ENCODE data around the gene MYO5A.
"Not testable (repeated sequence)": the region's sequence is repeated elsewhere in the genome, so short reads cannot be mapped to it uniquely, and the experiment has no call there.

The MYO5A gene

DNA sequence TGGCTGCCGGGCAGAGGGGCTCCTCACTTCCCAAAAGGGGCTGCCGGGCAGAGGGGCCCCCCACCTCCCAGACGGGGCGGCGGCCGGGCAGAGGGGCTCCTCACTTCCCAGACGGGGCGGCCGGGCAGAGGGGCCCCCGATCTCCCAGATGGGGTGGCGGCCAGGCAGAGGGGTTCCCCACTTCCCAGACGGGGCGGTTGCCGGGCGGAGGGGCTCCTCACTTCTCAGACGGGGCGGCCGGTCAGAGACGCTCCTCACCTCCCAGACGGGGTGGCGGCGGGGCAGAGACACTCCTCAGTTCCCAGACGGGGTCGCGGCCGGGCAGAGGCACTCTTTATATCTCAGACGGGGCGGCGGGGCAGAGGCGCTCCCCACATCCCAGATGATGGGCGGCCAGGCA is 69.0 kb downstream of the MYO5A start:
- not testable (repeated sequence) for DNase-seq

DNA sequence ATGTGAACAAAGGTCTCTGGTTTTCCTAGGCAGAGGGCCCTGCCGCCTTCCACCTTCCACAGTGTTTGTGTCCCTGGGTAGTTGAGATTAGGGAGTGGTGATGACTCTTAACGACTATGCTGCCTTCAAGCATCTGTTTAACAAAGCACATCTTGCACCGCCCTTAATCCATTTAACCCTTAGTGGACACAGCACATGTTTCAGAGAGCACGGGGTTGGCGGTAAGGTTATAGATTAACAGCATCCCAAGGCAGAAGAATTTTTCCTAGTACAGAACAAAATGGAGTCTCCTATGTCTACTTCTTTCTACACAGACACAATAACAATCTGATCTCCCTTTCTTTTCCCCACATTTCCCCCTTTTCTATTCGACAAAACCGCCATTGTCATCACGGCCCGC is 69.4 kb downstream of the MYO5A start:
- not testable (repeated sequence) for DNase-seq

DNA sequence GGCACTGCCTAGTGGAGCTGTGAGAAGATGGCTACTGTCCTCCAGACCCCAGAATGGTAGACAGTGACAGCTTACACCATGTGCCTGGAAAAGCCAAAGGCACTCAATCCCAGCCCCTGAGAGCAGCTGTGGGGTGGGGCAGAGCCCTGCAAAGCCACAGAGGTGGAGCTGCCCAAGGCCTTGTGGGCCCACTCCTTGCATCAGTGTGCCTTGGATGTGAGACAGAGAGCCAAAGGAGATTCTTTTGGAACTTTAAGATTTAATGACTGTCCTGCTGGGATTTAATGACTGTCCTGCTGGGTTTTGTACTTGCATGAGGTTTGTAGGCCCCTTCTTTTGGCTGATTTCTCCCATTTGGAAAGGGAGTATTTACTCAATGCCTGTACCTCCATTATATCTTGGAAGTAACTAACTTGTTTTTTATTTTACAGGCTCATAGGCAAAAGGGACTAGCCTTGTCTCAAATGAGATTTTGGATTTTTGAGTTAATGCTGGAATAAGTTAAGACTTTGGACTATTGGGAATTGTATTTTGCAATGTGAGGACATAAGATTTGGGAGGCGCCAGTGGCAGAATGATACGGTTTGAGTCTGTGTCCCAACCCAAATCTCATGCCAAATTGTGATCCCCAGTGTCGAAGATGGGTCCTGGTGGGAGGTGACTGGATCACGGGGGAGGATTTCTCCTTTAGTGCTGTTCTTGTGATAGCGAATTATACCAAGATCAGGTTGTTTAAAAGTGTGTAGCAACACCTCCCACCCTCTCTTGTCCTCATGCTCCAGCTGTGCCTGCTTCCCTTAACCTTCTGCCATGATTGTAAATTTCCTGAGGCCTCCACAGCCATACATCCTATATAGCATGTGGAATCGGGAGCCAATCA is 80.4 kb downstream of the MYO5A start:
- DNase-seq = no peak

DNA sequence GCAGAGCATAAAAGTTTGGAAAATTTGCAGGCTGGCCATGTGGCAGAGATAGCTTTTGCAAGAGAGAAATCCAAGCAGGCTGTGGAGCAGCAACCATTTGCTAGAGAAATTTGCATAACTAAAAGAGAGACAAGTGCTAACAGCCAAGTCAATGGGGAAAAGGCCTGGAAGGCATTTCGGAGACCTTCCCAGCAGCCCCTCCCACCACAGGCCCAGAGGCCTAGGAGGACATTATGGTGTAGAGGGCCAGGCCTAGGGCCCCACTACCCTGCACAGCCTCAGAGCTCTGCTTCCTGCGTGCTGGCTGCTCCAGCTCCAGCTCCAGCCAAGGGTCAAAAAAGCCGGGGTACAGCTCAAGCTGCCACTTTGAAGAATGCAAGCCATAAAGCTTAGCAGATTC is 82.7 kb downstream of the MYO5A start:
- DNase-seq = no peak

DNA sequence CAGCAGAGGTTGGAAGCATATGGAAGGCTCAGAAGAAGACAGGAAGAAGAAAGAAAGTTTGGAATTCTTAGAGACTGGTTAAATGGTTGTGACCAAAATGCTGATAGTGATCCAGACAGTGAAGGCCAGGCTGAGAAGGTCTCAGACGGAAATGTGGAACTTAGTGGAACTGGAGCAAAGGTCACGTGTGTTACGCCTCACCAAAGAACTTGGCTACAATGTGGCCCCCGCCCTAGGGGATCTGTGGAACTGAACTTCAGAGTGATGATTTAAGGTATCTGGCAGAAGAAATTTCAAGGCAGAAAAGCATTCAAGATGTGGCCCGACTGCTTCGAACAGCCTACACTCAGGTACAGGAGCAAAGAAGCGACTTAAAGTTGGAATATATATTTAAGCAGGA is 83.1 kb downstream of the MYO5A start:
- no peak for DNase-seq

DNA sequence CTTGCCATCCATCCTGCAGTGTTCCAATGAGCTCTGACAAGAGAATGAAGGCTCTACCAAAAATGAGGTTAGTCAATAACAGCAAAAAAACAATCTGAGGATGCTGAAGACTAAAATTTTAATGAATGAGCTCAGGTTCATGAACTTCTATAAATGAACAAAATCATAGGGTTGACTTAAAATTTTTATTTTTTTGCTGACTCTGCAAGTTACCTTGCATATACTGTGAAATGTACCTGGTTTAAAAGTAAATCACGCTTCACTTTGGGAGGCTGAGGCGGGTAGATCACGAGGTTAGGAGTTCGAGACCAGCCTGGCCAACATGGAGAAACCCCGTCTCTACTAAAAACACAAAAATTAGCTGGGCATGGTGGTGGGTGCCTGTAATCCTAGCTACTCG is 85.5 kb downstream of the MYO5A start:
- DNase-seq = not testable (repeated sequence)

DNA sequence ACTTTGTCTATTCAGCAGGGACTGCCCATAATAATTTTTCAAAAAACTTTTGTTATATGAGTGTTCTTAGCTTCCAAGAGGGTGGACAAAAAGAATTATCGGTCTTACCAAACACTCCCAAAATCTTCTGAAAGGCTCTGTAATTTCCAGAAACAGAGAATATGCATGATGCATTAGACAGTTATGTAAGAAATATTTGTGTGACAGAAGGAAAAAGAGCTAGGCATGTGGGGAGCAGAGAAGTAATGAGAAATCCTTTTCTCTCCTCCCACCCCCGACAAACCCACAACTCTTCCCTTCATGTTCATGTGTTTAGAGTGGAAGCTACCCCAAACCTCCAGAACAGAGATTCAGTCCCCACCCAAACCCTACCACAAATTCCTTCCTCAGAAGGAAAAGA is 86.8 kb downstream of the MYO5A start:
- no peak for DNase-seq

DNA sequence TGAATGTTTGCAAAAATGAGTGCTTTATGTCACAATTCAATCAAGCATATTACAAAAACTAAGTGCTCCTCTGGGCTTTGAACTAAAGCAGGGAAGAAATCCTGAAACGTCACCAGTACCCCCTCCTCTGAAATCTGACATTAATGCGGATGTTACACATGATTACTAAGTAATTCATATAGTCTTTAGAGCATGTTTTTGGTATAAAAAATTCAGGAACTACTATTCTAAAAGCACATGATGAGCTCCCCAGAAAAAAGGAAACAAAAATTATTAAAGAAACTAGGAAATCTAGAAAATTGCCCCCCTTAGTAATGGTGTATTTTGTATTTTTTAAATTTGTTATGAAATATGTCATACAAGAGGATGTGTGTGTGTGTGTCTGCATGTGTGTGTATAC is 87.7 kb downstream of the MYO5A start:
- no peak for DNase-seq

DNA sequence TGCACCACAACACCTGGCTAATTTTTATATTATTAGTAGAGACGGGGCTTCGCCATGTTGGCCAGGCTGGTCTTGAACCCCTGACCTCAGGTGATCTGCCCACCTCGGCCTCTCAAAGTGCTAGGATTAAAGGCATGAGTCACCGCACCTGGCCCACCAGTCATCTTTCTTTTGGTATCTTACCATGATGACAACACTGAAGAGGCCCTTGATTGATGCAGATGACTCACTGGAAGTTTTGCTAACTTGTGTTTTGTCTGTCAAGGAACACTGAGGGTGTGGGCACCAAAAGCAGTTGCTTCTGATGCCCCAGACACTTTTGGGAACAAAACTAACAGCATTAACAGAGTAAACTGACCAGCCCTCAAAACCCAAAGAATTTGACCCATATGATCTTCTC is 88.3 kb downstream of the MYO5A start:
- peak; percentile 62 for DNase-seq

DNA sequence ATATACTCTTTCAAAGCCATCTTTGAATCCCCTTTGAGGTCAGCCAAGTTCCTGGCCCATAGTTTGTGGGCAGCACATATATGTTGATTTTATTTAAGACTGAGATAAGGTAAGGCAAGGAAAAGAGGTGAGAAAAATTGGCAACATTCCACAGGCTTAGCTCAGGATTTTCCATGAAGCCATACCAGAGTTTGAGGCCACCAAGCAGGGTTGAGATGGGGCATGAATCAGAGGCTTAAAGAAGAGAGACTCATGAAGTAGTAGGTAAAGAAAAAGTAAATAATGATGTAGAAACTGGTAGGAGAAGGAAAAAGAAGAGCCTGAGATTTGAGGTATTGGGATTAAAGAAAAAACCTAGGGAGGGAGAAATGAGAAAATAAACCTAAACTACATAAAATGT is 89.2 kb downstream of the MYO5A start:
- DNase-seq = no peak

DNA sequence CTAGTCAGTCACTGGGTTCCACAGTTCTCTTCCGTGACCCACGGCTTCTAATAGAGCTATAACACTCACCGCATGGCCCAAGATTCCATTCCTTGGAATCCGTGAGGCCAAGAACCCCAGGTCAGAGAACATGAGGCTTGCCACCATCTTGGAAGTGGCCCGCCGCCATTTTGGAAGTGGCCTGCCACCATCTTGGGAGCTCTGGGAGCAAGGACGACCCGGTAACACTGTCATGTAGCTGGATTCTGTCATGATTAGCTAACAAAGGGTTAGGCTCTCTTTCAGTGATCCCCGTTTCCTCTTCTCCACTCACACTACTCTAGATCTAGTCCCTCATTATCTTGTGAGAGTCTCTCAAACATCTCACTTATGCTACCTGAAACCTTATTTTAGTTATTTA is 89.6 kb downstream of the MYO5A start:
- not testable (repeated sequence) for DNase-seq

DNA sequence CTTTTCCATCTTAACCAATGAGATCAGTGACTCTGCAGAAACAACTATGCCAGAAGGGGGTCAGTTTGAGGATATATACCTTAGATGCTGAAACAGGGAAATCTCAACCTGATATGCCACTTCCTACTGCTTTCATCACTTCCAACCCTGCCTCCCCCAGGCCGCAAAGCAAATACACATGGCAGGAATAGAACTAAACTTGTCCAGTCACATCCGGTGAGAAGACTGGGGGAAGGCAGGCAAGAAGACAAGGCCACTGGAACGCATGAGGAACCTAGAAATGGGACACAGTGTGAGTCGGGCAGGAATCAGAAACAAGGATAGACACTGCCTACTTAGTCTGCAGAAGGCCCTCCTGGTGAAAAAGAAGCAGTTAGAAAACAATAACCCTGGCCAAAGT is 90.6 kb downstream of the MYO5A start:
- no peak for DNase-seq

DNA sequence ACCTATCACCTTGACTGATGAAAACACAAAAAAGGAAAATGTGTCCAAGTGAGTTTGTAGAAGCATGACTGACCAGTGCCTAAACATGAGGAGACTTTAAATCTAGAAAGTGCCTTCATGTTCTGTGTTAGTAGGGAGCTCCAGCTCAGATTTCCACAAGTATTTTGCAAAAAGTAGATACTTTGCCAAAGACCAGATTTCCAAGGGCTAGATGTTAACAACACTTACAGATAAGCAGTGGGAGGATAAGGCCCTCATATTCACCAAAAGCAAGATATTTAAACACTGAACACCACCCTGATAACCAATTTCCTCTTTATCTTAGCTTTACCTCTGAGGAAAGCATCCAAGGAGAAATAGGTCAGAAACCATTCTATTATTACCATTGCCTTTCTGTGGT is 91.0 kb downstream of the MYO5A start:
- DNase-seq = no peak

DNA sequence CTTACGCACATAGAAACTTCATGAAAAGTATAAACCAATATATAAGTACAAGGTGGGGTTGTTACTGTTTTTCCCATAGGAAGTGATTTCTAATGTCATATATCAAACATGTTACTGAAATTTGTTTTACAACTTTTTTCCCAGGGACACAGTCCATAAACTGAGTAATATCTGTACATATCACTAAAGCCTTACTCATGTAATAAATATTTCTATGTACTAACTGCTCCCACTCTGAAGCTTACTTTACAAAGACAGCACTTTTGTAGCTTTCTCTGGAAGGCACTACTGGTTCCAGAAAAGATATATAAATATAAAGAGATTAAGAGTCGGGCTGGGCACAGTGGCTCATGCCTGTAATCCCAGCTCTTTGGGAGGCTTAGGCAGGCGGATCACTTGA is 91.7 kb downstream of the MYO5A start:
- DNase-seq = no peak

DNA sequence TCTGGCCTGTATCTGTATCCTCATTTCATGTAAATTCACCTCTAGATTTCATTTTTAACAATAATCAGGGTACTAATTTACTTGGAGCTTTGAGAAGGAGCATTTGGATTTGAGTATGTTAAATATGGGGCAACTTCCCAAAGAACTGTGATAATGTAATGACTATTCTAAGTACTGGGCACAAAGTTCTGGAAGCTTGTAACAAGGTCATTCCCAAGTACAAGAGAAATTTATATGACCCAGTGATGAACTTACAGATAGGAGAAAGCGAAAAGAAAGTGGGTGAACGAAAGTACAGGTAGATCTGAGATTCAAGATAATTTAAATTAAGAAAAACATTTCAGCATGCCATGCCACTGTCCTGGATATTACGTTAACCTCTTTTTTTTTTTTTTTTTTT is 93.8 kb downstream of the MYO5A start:
- no peak for DNase-seq

DNA sequence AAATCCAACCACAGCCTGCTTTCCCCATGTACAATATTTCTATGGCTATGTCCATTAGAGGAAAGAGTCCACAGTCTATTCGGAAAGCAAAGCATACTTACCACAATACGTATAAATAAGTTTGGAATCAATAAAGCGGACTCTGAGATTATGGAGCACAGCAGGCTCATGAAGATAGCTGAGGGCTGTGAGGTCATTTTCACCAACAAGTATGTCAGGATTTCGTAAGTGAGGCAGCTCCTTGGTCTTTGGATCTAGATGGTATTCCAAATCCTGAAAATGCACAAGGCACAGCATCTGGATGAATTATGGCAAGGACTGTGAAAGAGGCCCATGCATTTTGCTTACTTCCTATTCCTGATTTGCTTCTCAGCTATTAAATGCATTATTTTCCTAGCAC is 100.4 kb downstream of the MYO5A start:
- DNase-seq = no peak

DNA sequence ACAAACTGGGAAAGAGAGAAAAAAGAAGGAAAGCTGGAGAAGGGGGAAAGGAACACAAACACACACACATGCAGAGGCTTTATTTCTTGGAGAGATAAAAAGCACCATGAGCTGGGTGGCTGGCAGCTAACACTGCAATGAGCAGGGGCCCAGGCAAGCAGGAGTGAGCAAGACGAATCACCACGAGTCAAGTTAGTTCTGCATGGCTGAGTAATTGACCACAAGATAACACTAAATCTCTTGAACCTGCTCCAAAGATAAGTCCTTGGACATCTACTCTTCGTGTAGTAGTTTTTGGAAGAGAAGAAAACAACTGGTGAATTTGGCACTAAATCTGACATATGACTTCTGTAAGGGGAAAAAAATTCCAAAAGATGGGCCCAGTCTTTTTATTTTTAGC is 100.9 kb downstream of the MYO5A start:
- DNase-seq = peak; percentile 66

DNA sequence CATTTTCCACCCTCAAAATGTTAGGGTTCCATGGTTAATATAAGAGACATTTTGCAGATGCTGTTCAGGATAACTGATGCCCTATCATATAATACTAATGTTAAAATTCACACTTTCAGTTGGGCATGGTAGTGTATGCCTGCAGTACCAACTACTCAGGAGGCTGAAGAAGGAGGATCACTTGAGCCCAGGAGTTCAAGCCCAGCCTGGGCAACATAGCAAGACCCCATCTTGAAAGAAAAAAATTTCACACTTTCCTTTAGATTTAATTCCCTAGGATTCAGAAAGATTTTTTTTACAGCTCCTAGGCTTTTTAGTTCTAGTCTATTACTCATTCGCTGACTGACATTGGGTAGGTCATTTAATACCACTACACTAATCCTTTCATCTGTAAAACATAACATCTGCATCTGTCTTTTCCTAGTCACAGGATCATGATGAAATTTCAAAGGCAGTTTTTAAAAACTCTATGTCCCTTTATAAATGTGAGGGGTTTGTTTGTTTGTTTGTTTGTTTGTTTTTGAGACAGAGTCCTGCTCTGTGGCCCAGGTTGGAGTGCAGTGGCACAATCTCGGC is 103.7 kb downstream of the MYO5A start:
- no peak for DNase-seq

DNA sequence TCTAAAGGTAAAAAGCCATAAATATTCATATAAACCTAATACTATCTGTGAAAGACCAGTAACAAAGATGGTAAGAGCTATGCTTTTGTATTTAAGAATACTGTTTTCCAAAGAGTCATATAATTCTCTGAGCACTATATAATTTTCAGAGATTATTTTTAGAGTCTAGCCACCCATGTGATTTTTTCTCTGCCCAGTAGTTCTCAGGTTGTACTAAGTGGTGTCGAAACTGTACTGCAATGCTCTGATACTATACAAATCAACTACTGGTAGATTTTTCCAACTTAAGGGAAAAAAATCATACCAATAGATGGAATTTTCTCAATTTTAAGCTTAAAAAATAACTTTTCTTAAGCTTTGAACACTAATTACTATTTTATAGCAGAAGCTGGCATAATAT is 104.8 kb downstream of the MYO5A start:
- no peak for DNase-seq

DNA sequence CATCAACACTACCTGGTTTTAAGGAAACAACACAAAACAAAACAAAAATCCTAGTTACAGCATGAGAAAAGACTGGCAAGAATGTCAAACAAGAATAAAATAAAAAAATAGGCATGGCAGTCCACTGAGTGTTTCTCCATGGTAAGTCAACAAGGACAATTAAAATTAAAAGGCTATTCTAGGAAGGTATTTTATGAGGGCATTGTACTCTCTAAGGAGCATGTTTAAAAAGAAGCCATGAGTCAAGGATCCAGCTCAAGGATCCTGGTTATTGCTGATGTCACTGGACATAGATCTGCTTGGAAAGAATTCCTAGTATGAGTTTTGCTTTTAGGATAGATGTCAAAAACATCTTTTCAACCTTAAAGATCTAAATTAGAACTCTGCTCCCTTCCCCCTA is 106.7 kb downstream of the MYO5A start:
- no peak for DNase-seq

DNA sequence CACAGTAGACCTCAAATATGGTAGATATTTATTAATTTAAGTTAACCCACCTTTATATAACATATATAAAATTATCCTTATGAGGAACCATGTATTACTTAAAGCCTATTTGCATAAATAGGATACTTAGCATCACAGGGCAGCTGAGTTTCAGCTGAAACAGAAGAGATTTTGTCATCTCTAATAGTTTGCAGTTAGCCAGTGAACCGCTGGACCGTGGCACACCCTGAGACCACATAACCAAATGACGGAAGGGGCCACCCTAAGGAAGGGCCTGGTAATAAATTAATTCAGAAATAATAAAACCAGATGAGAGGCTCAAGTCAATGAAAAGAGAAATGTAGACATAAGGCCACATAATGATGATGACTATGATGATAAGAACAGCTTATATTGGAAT is 107.7 kb downstream of the MYO5A start:
- DNase-seq = no peak

DNA sequence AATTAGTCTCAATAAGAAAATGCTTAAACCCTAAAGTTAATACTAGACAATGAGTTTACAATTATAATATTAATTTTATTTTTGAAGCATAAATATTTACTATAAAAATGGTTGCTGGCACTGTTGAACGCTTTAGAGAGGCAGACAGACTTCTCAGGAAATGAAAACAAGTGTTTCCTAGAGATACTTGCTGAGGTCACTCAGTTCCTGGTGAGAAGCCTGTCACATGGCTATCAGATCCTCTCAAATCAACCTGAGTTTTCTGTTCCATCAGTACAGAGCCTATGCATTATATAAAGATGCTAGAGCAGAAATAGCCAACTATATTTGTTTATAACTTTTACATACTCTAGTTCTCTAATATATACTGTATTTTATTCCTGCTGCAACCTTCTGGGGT is 109.2 kb downstream of the MYO5A start:
- DNase-seq = no peak

DNA sequence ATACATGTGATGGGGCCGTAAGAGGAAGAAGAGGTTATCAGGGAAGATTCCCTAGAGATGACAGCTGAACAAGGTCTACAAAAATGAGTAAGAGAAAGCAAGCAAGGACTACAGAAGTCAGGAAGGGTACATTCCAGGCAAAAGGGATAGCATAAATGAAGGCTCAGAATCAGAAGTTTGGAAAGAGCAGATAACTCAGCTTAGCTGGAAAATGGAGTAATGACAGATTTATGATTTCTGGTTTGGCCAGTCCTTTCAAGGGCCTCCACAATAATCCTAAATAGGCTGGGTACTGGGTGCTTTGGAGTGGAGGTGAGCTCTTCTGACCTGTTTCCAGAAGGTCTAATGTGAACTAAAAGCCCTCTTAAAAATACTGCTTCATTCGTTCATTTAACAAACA is 110.7 kb downstream of the MYO5A start:
- DNase-seq = no peak

DNA sequence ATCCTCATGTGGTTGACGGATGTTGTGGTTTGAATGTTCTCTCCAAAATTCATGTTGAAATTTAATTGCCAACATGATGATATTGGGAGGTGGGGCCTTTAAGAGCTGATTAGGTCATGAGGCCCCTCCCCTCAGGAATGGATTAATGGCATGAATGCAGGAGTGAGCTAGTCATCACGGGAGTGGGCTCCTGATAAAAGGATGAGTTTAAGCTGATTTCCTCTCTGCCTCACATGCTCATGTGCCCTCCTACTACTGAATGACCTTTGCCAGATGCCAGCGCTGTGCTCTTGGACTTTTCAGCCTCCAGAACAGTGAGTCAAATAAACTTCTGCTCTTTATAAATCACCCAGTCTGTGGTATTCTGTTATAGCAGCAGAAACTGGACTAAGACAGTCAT is 111.2 kb downstream of the MYO5A start:
- DNase-seq = no peak

DNA sequence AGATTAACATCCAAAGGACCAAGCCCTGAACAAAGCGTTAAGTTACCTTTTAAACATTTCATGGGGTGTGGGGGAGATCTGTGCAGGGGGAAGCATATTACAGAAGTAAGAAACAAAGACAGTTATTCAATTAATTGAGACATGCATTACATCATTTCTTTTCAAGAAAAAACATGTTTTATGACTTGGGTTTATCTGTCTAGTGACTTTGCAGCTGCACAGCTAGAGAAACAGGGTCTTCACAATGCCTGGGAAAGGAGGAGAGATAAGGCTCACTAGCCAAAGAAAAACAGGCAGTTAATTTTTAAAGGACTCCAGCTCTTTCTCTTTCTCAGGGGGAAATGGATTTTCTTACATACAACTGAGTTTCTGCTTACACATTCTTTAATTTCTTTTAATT is 112.1 kb downstream of the MYO5A start:
- not testable (repeated sequence) for DNase-seq

Data from islet precursor cell (in vitro differentiated cells).